Left lung (tissue), 10 donors: ENCODE results near the gene INKA1. TPM values are rescaled to one million over a fixed set of nuclear protein-coding genes. Genes with fewer than 3 reads are reported as not detected.
A peak's percentile ranks its signal among the peaks of the same experiment; 100 is the strongest.

Experiments
- ATAC-seq: fragments of 200-7000 bp; cut with Tn5 transposase; one replicate; pipeline ENCODE4 v1.9.1; 2020; ENCODE audit warnings: moderate library complexity
- DNase-seq, 4 donors: peaks; one replicate each; pipeline ENCODE4 v3.0.0-alpha.2; 2013 to 2020
- H3K27ac ChIP-seq, 2 donors: fragments of 200-600 bp; sonication (generic) in 1 of 2; one replicate each; pipeline versions ENCODE4 v1.5.0 to v1.8.0; 2020 to 2021
- H3K27me3 ChIP-seq, 2 donors: fragments of 200-600 bp; sonication (generic) in 1 of 2; one replicate each; pipeline versions ENCODE4 v1.5.0 to v1.8.0; 2020 to 2021
- H3K36me3 ChIP-seq, 2 donors: fragments of 200-600 bp; sonication (generic) in 1 of 2; one replicate each; pipeline versions ENCODE4 v1.5.0 to v1.8.0; 2020 to 2021
- H3K4me1 ChIP-seq, 2 donors: fragments of 200-600 bp; one replicate each; pipeline ENCODE4 v1.8.0; 2021
- H3K4me3 ChIP-seq, 2 donors: fragments of 200-600 bp; sonication (generic) in 1 of 2; one replicate each; pipeline versions ENCODE4 v1.5.0 to v1.8.0; 2020 to 2021; ENCODE audit warnings: mild to moderate bottlenecking in 1 of 2
- H3K9me3 ChIP-seq, 2 donors: fragments of 200-600 bp; sonication (generic) in 1 of 2; one replicate each; pipeline versions ENCODE4 v1.5.0 to v1.8.0; 2020 to 2021
- intact Hi-C, 2 donors: fragments of 100-400 bp; cut with DNase I; formaldehyde crosslinking; loops; one replicate each; pipeline versions ENCODE4 v1.11.2 to v1.14.2; 2022
- polyA plus RNA-seq, 6 donors: library from polyadenylated mRNA; unstranded; fragments of 120-200 nt; gene quantifications; one replicate each; pipeline ENCODE4 v1.2.1, GENCODE V29; 2013; ENCODE audit not compliant: insufficient read length in 6 of 6
- total RNA-seq, 2 donors: library from RNA; stranded (reverse); fragmentation: NEBNext Ultra II Directional; extraction: Animal tissue kit (Norgen Biotek cat#: 25700); gene quantifications; one replicate each; pipeline ENCODE4 v1.2.1, GENCODE V29; 2021
- TF ChIP-seq, protein P1 (sequence below), 2 donors: fragments of 200-600 bp; sonication (generic) in 1 of 2; IDR thresholded peaks; one replicate each; pipeline versions ENCODE4 v1.5.0 to v1.8.0; 2021; ENCODE audit warnings: antibody characterized with exemption in 2 of 2
- donor health status: DM: no; HTN: yes; CAD: no.
- donor health status: DM: no; HTN: no; CAD: no.

INKA1 gene
- total and polyA plus RNA-seq, 8 donors = 3.7 to 18.9 (median 13.3) TPM

DNA sequence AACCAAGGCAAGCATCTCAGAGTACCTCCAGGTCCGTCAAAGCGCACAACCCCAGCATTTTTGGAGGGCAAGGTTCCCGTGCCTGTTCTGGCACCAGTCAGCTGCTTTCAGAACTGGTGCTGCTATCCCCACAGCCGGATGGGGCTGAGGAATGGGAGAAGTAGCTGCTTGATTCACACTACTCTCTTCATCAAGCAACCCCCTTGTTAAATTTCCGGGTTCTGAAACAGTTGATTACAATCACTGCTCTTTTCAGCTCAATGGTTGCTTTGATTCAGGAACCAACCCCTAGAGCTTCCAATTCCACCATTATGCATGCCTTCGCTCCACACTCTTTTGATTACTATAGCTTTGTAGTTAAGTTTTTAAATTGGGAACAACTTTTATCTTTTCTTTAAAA is 23.0 kb downstream of the INKA1 start:
- Histone ChIP-seq H3K27me3 (no peaks in the 10 kb centered on the region), H3K4me3 (no peak overlapping the region), H3K4me1 (no peaks in the 10 kb centered on the region), H3K27ac (no peak overlapping the region), H3K36me3 (peaks cover 0 to 14% of the 10 kb centered on the region in 2 donors), H3K9me3 (no peaks in the 10 kb centered on the region)
- ATAC-seq = no peak
- TF ChIP-seq, protein P1, sequence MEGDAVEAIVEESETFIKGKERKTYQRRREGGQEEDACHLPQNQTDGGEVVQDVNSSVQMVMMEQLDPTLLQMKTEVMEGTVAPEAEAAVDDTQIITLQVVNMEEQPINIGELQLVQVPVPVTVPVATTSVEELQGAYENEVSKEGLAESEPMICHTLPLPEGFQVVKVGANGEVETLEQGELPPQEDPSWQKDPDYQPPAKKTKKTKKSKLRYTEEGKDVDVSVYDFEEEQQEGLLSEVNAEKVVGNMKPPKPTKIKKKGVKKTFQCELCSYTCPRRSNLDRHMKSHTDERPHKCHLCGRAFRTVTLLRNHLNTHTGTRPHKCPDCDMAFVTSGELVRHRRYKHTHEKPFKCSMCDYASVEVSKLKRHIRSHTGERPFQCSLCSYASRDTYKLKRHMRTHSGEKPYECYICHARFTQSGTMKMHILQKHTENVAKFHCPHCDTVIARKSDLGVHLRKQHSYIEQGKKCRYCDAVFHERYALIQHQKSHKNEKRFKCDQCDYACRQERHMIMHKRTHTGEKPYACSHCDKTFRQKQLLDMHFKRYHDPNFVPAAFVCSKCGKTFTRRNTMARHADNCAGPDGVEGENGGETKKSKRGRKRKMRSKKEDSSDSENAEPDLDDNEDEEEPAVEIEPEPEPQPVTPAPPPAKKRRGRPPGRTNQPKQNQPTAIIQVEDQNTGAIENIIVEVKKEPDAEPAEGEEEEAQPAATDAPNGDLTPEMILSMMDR (IDR thresholded peaks at IDR 0.05) = no peak
- intact Hi-C loops = no loop called here
- DNase-seq = no peak

DNA sequence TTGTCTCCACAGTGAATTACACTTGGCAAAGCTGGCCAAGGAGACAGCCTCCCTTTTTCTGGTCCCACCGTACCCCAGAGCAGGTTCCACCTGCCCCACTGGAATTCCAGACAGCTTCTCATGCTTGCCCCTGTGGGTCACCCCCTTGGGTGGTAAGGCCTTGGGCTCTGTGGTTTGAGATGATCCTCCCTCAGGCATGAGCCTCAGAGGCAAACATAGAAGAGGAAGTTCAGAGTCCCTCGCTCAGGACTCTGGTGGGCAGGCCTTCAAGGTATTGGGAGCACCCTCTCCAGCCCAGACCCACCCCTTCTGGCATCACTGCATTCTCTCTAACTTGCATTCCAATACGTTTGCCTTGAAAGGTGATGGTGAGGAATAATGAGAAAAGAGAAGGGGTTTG is 28.3 kb downstream of the INKA1 start:
- Histone ChIP-seq H3K4me1 (no peaks in the 10 kb centered on the region), H3K27ac (no peak overlapping the region), H3K27me3 (no peaks in the 10 kb centered on the region), H3K4me3 (no peak overlapping the region), H3K9me3 (no peaks in the 10 kb centered on the region), H3K36me3 (peaks cover 0 to 25% of the 10 kb centered on the region in 2 donors)
- intact Hi-C loops = loop anchor here in 1 of 2 donors (10.0 kb wide), 1 partner anchor 117 kb away; the partner anchor contains the start of gene AMIGO3
- TF ChIP-seq, protein P1 (IDR thresholded peaks at IDR 0.05) = no peak
- DNase-seq (no peak), ATAC-seq (no peak)

DNA sequence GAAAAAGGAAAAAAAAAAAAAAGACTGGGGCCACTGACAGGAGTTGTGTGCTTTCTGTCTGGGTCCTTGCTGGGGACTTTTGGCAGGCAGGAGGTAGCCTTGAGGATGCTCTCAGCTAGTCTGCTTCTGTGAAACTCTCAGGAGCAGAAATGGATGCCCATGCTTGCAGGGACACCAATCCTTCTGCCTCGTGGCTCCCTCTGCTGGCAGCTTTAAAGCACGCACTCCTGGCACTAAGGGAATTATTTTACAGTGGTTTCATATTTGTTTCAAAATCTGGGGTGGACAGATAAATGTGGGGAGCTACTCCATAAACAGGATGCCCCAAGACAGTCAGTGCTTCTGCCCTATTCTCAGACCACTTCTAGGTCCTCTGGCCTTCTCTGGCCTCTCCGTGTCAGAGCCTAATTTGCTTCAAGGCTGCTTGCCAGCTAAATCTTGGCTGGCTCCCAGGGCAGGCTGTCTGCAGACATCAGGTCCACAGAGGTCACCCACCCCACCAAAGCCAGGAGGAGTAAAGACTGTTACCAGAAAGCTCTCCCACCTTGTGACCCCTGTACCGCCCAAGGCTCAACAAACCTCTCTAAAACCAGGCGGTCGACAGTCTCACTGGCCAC is 36.2 kb downstream of the INKA1 start:
- intact Hi-C loops = loop anchor here in 1 of 2 donors (5.0 to 10.0 kb wide), 2 partner anchors 37 to 124 kb away; partner anchors contain the start of genes AMIGO3 and INKA1
- no peaks in the 10 kb centered on the region for H3K9me3 ChIP-seq
- no peaks in the 10 kb centered on the region for H3K36me3 ChIP-seq
- DNase-seq = peak; percentile 75 to 89 (median 82)
- TF ChIP-seq, protein P1 (IDR thresholded peaks at IDR 0.05) = peak; percentile 82 to 85
- no peak overlapping the region for H3K4me3 ChIP-seq
- peaks cover 0 to 2% of the 10 kb centered on the region in 2 donors for H3K4me1 ChIP-seq
- no peaks in the 10 kb centered on the region for H3K27me3 ChIP-seq
- H3K27ac ChIP-seq = no peak overlapping the region
- ATAC-seq = peak; percentile 95

DNA sequence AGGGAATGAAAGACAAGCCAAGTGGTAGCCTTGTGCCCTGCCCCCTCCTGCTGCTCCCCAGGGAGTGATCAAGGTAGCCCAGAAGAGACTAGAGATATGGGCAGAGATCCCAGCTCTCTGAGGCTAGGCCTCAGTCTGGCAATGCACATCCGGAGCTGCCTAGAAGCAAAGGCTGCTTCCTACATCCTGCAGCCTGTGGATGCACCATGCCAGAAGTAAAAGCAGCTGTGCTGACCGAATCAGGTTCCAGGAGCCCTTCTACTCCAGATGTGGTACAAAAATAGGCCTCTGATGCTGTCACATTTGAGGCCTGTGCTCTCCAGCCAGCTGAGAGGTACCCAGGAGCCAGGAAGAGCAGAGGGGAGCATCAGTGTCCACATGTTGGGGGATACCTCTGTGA is 37.3 kb downstream of the INKA1 start:
- H3K4me1 ChIP-seq = peaks cover 0 to 2% of the 10 kb centered on the region in 2 donors
- TF ChIP-seq, protein P1 (IDR thresholded peaks at IDR 0.05) = no peak
- intact Hi-C loops = no loop called here
- peaks cover 0 to 3% of the 10 kb centered on the region in 2 donors for H3K36me3 ChIP-seq
- no peaks in the 10 kb centered on the region for H3K9me3 ChIP-seq
- ATAC-seq = no peak
- H3K27me3 ChIP-seq = no peaks in the 10 kb centered on the region
- DNase-seq = peak in 1 of 4 donors; percentile 26
- H3K27ac ChIP-seq = no peak overlapping the region
- H3K4me3 ChIP-seq = no peak overlapping the region

DNA sequence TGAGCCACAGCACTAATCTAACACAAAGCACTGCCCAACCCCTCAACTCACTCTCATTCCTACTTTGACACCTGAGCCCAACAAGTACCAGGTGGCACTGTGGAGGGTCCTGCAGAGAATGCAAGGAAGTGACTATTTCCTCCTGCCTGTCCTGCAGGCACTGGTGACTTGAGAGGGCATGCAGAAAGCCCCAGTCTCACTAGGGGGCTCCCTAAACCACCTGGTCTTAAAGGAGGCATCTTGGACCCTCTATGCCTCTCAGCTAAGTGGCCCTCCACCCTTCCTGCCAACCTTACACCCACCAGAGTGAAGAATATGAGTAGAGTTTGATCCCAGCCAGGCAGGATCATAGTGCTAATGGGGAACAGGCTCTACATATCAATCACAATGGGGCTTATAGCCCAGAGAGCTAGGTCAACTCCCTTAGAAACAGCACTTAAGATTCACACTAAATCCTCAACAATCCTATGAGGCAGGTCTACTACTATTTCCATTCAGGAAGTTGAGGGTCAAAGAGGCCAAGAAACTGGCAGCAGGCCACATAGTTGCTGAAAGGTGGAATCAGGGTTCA is 38.1 kb downstream of the INKA1 start:
- Histone ChIP-seq H3K4me1 (peaks cover 0 to 2% of the 10 kb centered on the region in 2 donors), H3K4me3 (no peak overlapping the region), H3K36me3 (peaks cover 0 to 8% of the 10 kb centered on the region in 2 donors), H3K27me3 (no peaks in the 10 kb centered on the region), H3K27ac (no peak overlapping the region), H3K9me3 (no peaks in the 10 kb centered on the region)
- no peak for ATAC-seq
- no peak for DNase-seq
- TF ChIP-seq, protein P1 (IDR thresholded peaks at IDR 0.05) = peak in 1 of 2 donors; percentile 14
- intact Hi-C loops = no loop called here
